HepG2 (cell line): ENCODE results near the gene CFAP73.

Experiments
- CREM ChIP-seq, 2 experiments: sonication (generic) in 1 of 2; formaldehyde crosslinking in 1 of 2; IDR thresholded peaks; 2 replicates each; pipeline versions ENCODE4 v1.4.0 to v1.6.1; 2016 to 2020; ENCODE audit warnings: antibody characterized with exemption in 1 of 2, mild to moderate bottlenecking in 1 of 2, missing genetic modification reagents in 1 of 2
- EP300 ChIP-seq, 3 experiments: sonication (generic) in 1 of 3; formaldehyde crosslinking in 1 of 3; IDR thresholded peaks; 2 replicates each; pipeline versions ENCODE4 v1.5.1 to v1.6.1; 2011 to 2020; ENCODE audit warnings: low read depth in 2 of 3, low read length in 2 of 3, borderline replicate concordance in 1 of 3, improper control_type of control experiment in 1 of 3, mild to moderate bottlenecking in 1 of 3, missing genetic modification reagents in 1 of 3, moderate library complexity in 1 of 3
- HNF4G ChIP-seq, 2 experiments: sonication (generic) in 1 of 2; formaldehyde crosslinking in 1 of 2; IDR thresholded peaks; 2 replicates each; pipeline versions ENCODE4 v1.4.0 to v1.6.1; 2011 to 2020; ENCODE audit warnings: borderline replicate concordance in 2 of 2, low read depth in 2 of 2, mild to moderate bottlenecking in 2 of 2, low read length in 1 of 2, missing genetic modification reagents in 1 of 2, moderate library complexity in 1 of 2
- MAFF ChIP-seq: IDR thresholded peaks from 2 replicates; pipeline ENCODE4 v1.6.1; 2011; ENCODE audit warnings: low read depth, low read length, improper control_type of control experiment
- PATZ1 ChIP-seq: sonication (generic); formaldehyde crosslinking; IDR thresholded peaks from 2 replicates; pipeline ENCODE4 v1.4.0; 2020; ENCODE audit warnings: missing genetic modification reagents
- PHF8 ChIP-seq: sonication (generic); formaldehyde crosslinking; IDR thresholded peaks from 2 replicates; pipeline ENCODE4 v1.5.0; 2020; ENCODE audit warnings: missing genetic modification reagents
- RORA ChIP-seq: sonication (generic); formaldehyde crosslinking; IDR thresholded peaks from 2 replicates; pipeline ENCODE4 v1.5.0; 2020; ENCODE audit warnings: mild to moderate bottlenecking, missing genetic modification reagents, moderate library complexity
- TF ChIP-seq, protein P1 (sequence below): sonication (generic); formaldehyde crosslinking; IDR thresholded peaks from 2 replicates; pipeline ENCODE4 v1.8.0; 2022; ENCODE audit warnings: missing genetic modification reagents, mild to moderate bottlenecking, moderate library complexity, borderline replicate concordance

DNA sequence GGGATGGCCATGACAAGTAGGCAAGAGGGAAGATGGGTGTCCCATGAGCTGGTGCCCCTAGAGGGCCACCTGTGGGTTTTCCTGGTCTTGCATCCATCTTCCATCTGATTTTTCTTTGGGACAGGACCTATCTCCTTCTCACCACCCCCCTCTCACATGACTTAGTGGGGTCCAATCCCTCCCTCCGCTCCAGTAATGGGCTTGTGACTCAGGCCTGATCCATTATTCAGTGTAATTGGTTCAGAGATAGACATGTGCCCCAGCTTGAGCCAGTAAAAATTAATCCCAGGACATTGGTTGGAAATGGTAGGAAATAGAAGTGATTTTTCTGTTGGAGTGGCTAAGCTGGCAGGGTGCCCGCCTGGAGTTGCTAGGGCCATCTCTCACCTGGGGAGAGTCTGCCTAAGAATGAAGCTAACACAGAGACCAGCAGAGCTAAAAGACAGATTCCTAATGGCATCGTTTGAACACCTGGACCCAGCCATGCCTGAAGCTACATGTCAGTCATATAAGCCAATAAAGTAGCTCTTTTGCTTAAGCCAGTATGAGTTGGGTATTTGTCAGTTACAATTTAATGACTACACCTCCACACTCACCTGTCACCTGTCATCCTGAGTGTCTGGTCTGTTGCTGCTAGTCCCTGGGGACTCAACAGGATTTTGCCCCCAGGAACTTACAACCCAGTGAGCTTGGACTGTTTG, 28.7 kb upstream of the CFAP73 start:
- TF ChIP-seq EP300 (IDR thresholded peaks at IDR 0.05; ENCODE audit: low read depth in 2 of 2, low read length in 2 of 2): no peak
- TF ChIP-seq EP300 (CRISPR knock-in tag; IDR thresholded peaks at IDR 0.05; ENCODE audit: borderline replicate concordance): no peak
- TF ChIP-seq PHF8: no peak
- TF ChIP-seq RORA (CRISPR knock-in tag): no peak
- TF ChIP-seq MAFF: no peak
- no peak for TF ChIP-seq PATZ1 (CRISPR knock-in tag)
- TF ChIP-seq, protein P1, sequence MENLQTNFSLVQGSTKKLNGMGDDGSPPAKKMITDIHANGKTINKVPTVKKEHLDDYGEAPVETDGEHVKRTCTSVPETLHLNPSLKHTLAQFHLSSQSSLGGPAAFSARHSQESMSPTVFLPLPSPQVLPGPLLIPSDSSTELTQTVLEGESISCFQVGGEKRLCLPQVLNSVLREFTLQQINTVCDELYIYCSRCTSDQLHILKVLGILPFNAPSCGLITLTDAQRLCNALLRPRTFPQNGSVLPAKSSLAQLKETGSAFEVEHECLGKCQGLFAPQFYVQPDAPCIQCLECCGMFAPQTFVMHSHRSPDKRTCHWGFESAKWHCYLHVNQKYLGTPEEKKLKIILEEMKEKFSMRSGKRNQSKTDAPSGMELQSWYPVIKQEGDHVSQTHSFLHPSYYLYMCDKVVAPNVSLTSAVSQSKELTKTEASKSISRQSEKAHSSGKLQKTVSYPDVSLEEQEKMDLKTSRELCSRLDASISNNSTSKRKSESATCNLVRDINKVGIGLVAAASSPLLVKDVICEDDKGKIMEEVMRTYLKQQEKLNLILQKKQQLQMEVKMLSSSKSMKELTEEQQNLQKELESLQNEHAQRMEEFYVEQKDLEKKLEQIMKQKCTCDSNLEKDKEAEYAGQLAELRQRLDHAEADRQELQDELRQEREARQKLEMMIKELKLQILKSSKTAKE (CRISPR knock-in tag): no peak
- no peak for TF ChIP-seq HNF4G (IDR thresholded peaks at IDR 0.05; ENCODE audit: borderline replicate concordance, low read depth, low read length)
- TF ChIP-seq HNF4G (CRISPR knock-in tag; IDR thresholded peaks at IDR 0.05; ENCODE audit: borderline replicate concordance, low read depth): no peak
- no peak for TF ChIP-seq CREM (IDR thresholded peaks at IDR 0.05)
- no peak for TF ChIP-seq CREM (CRISPR knock-in tag; IDR thresholded peaks at IDR 0.05)
